ENCODE measurements around the gene GULP1.

DNA sequence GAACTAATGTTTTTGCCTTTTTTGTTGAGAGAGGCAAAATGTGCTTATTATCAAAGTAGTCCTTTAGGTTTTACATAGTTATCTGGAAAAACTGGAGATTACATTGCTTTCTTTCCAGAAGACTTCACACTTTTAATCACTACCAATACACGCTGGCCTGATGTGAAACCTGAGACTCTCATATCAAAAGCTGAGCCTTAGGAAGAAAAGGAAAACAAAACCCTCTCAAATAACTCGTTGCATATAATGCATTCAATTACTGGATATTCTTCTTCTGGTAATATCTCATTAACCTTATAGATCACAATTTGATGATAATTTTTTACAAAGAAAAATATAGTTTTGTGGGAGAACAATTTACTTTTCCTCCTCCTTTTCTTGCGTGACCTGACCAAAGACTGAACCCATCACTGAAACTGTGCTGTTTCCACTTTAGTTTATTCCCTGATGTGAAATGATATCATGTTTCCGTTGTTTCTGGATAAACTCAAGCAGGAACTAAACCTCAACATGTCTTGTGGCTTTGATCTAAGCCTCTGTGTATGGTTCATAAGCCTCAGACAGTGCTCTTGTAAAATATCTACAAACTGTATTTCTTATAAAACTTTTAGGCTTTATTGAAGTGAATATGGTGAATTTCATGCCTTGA lies 332.4 kb downstream of the GULP1 start:
- TF ChIP-seq EZH2 (IDR thresholded peaks at IDR 0.05; ENCODE audit: low read length, missing control alignments) = no peak
- TF ChIP-seq, protein P1, sequence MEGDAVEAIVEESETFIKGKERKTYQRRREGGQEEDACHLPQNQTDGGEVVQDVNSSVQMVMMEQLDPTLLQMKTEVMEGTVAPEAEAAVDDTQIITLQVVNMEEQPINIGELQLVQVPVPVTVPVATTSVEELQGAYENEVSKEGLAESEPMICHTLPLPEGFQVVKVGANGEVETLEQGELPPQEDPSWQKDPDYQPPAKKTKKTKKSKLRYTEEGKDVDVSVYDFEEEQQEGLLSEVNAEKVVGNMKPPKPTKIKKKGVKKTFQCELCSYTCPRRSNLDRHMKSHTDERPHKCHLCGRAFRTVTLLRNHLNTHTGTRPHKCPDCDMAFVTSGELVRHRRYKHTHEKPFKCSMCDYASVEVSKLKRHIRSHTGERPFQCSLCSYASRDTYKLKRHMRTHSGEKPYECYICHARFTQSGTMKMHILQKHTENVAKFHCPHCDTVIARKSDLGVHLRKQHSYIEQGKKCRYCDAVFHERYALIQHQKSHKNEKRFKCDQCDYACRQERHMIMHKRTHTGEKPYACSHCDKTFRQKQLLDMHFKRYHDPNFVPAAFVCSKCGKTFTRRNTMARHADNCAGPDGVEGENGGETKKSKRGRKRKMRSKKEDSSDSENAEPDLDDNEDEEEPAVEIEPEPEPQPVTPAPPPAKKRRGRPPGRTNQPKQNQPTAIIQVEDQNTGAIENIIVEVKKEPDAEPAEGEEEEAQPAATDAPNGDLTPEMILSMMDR (conservative IDR thresholded peaks at IDR 0.05 in 1 of 2, IDR thresholded peaks at IDR 0.05 in 1 of 2; ENCODE audit: low read depth in 1 of 2, low read length in 2 of 2) = no peak
